Thymus (tissue), 11 donors: ENCODE results near the gene LONP1. TPM values are rescaled to one million over a fixed set of nuclear protein-coding genes. Genes with fewer than 3 reads are reported as not detected.

Experiments used
- DNase-seq, 9 donors: peaks; one replicate each; pipeline ENCODE4 v3.0.0-alpha.2; 2013; ENCODE audit warnings: low spot score in 9 of 9, low read depth in 6 of 9, missing footprints in 1 of 9
- H3K27ac ChIP-seq, 2 donors: one replicate each; pipeline ENCODE4 v1.5.1; 2013; ENCODE audit warnings: control low read depth in 1 of 2, low read depth in 1 of 2, low read length in 1 of 2, mild to moderate bottlenecking in 1 of 2, moderate library complexity in 1 of 2
- H3K27me3 ChIP-seq, 2 donors: one replicate each; pipeline ENCODE4 v1.5.1; 2013; ENCODE audit warnings: low read length in 1 of 2; ENCODE audit not compliant: control insufficient read depth in 2 of 2, insufficient read depth in 1 of 2
- H3K36me3 ChIP-seq, 2 donors: one replicate each; pipeline ENCODE4 v1.5.1; 2013; ENCODE audit warnings: low read length in 1 of 2, mild to moderate bottlenecking in 1 of 2, moderate library complexity in 1 of 2; ENCODE audit not compliant: control insufficient read depth in 2 of 2, insufficient read depth in 2 of 2
- H3K4me1 ChIP-seq, 2 donors: one replicate each; pipeline ENCODE4 v1.5.1; 2013; ENCODE audit warnings: low read length in 2 of 2; ENCODE audit not compliant: control insufficient read depth in 2 of 2, insufficient read depth in 2 of 2
- H3K4me3 ChIP-seq, 2 donors: one replicate each; pipeline ENCODE4 v1.5.1; 2013; ENCODE audit warnings: low read length in 2 of 2, control low read depth in 1 of 2, mild to moderate bottlenecking in 1 of 2
- H3K9me3 ChIP-seq, 2 donors: one replicate each; pipeline ENCODE4 v1.5.1; 2013; ENCODE audit warnings: low read length in 1 of 2, mild to moderate bottlenecking in 1 of 2; ENCODE audit not compliant: control insufficient read depth in 2 of 2, insufficient read depth in 1 of 2
- WGBS: extraction: QIAGEN DNeasy Blood & Tissue Kit; methylation state at CpG from one replicate; pipeline ENCODE4 v1.1.7; 2013; 5-methylcytosine and 5-hydroxymethylcytosine counted together
- polyA plus RNA-seq: library from polyadenylated mRNA; stranded (reverse); fragments of 200-250 nt; gene quantifications from one replicate; pipeline ENCODE4 v1.2.3, GENCODE V29; 2013
- total RNA-seq: library from RNA; stranded (reverse); fragments of 120-200 nt; gene quantifications from one replicate; pipeline ENCODE4 v1.2.4, GENCODE V29; 2013
- donor health status: healthy.

The LONP1 gene
- total and polyA plus RNA-seq, 2 donors = 34.3 to 37.7 TPM

DNA sequence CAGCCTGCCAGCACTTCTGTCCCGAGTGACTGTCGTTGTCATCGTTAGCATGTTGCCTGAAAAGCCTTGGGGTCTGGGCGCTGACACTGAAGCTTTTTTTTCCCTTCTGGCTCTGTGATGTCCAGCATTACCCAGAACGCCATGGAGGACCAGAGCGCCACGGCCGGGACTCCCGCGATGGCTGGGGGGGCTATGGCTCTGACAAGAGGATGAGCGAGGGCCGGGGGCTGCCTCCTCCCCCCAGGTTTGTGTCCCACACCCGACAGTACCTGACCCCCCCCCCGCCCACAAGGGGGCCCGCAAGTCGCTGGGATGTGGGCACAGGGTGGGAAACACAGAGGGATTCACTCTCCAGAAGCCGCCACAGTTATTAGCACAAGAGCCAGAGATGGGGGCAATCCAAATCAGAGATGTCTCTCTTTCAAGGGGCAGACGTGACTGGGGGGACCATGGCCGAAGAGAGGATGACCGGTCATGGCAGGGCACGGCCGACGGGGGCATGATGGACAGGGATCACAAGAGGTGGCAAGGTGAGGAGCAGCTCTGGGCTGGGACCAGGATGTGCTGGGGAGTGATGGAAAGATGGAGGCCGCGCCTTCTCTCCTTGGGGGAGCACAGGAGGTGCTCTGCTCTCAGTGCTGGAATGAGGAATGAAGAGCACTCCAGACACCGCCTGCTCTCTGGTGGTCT lies 52.9 kb downstream of the LONP1 start:
- DNase-seq = no peak
- Histone ChIP-seq H3K4me3 (no peak overlapping the region), H3K27ac (no peak overlapping the region), H3K9me3 (no peaks in the 10 kb centered on the region), H3K4me1 (no peaks in the 10 kb centered on the region), H3K27me3 (no peaks in the 10 kb centered on the region), H3K36me3 (peaks cover 78 to 91% of the 10 kb centered on the region in 2 donors)
- 97% methylated on average over 26 of the region's 26 CpGs for WGBS

DNA sequence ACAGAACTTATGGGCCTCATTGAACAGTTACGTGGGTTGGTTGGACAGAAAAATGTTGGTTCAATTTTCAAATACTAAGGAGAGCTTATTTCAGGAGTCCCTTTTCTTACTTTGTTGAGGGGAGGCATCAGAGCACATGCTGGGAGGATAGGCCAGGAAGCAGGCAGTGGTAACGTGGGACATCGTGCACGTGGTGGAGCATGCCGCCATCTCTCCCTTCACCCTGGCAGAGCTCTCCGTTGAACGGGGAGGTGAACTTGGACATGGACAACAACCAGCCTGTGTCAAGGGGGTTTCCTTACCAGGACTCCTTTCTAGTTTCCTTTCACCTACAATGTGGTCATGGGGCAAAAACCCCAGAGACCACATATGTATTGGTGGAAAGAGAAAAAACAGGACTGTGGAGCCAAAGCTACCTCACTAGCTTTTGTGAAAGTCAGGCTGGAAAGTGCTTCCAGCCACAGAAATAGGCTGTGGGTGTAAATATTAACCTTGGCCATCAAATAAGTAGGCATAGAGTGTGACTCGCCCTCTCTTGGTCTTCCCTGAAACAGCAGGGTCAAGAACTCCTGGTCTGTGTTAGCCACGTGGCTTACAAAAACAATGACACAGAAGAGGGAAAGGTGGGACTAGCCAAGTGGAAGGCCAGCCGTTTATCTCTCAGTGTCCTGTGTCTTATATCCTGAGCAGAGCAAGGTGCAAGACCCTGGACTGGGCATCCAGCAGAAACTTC lies 54.0 kb downstream of the LONP1 start:
- Histone ChIP-seq H3K36me3 (peaks cover 86 to 94% of the 10 kb centered on the region in 2 donors), H3K27me3 (no peaks in the 10 kb centered on the region), H3K9me3 (no peaks in the 10 kb centered on the region), H3K27ac (no peak overlapping the region), H3K4me1 (no peaks in the 10 kb centered on the region), H3K4me3 (no peak overlapping the region)
- no peak for DNase-seq
- WGBS = 91% methylated on average over 10 of the region's 10 CpGs

DNA sequence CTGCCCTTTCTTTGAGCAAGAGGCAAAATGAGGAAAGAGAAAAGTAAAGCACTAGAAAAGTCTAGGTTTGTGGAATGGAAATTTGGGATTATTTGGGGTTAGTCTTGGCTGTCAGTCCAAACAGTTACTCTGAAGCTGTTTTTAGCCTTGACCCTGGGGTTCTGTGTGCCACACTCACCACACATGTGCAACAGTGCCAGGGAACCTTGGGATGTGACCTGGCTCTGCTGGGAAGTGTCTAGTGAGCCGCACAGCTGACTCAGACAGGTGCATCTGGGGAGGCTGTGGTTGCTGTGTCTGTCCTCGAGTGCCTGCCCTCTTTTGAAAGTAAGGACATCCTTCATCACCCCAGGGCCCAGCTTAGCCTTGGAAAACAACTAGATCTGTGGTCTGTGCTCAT lies 55.4 kb downstream of the LONP1 start:
- peaks cover 96% of the 10 kb centered on the region in 2 donors for H3K36me3 ChIP-seq
- DNase-seq = no peak
- 97% methylated on average over 2 of the region's 2 CpGs for WGBS

DNA sequence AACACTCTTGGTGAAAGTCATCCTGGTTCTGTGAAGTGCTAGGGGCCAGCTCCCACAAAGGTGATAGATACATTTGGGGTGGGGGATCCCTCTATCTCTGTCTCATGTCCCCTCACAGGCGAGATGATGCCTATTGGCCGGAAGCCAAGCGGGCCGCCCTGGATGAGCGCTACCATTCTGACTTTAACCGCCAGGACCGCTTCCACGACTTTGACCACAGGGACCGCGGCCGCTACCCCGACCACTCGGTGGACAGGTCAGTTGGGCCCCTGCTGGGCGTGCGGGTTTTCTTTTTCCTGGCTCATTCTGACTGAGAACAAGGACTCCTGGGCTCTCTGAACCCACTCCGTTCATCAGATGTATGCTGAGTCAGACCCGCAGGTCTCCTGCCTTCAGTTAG lies 56.0 kb downstream of the LONP1 start:
- WGBS = 99% methylated on average over 17 of the region's 17 CpGs
- no peak overlapping the region for H3K27ac ChIP-seq
- no peak for DNase-seq

More for the DNA sequence above, 55.4 kb downstream of the LONP1 start:
- Histone ChIP-seq H3K9me3 (no peaks in the 10 kb centered on the region), H3K4me3 (no peak overlapping the region), H3K4me1 (no peaks in the 10 kb centered on the region), H3K27me3 (no peaks in the 10 kb centered on the region), H3K27ac (peak overlapping the region in 1 of 2 donors; percentile 33)

DNA sequence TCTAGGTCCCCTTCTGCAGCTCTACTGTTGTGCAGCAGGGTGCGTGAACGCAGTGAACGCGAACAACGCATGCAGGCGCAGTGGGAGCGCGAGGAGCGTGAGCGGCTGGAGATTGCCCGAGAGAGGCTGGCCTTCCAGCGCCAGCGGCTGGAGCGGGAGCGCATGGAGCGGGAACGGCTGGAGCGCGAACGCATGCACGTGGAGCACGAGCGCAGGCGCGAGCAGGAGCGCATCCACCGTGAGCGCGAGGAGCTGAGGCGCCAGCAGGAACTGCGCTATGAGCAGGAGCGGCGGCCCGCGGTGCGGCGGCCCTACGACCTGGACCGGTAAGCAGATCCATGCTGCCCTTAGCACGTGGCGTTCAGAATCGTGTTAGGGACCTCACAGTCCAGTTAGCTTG lies 58.5 kb downstream of the LONP1 start:
- DNase-seq = no peak
- peaks cover 93 to 94% of the 10 kb centered on the region in 2 donors for H3K36me3 ChIP-seq

More for the DNA sequence above, 56.0 kb downstream of the LONP1 start:
- Histone ChIP-seq H3K27me3 (no peaks in the 10 kb centered on the region), H3K9me3 (no peaks in the 10 kb centered on the region), H3K4me3 (no peak overlapping the region), H3K4me1 (no peaks in the 10 kb centered on the region), H3K36me3 (peaks cover 95 to 96% of the 10 kb centered on the region in 2 donors)

DNA sequence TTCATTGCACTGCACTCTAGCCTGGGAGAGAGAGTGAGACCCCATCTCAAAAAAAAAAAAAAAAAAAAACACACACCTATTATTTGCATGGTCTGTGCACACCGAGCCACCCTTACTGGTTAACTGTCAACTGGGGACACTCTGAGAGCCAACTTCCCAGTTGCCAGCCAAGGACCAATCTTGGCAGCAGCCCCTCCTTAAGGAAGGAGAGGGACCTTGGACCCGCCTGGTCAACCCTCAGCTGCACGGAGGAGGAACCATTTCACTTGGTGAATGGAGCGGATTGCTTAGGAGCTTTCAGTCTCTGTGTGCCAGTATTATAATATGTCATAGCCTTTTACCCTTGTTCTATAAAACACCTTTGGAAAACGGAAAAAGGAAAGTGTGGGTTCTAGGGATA lies 64.5 kb downstream of the LONP1 start:
- DNase-seq = no peak

More for the DNA sequence above, 58.5 kb downstream of the LONP1 start:
- WGBS = 99% methylated on average over 42 of the region's 42 CpGs
- Histone ChIP-seq H3K27ac (no peak overlapping the region), H3K4me3 (no peak overlapping the region), H3K9me3 (no peaks in the 10 kb centered on the region), H3K27me3 (no peaks in the 10 kb centered on the region), H3K4me1 (no peaks in the 10 kb centered on the region)

DNA sequence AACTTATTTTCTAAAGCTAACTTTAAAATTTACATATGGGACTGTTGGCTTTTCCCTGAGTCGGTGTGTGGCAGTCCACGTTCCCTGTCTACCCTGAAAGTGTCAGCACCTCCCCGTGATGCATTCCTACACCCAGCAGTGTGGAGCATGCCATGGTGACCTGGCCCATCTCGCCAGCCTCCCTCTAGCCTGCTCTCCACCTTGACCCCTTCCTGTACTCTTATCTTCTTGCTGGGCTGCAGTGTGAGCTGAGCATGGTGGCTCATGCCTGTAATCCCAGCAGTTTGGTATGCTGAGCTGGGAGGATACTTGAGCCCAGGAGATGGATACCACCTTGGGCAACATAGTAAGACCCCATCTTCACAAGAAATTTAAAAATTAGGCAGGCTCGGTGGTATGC lies 65.0 kb downstream of the LONP1 start:
- Histone ChIP-seq H3K4me3 (no peak overlapping the region), H3K36me3 (peaks cover 90 to 91% of the 10 kb centered on the region in 2 donors), H3K4me1 (no peaks in the 10 kb centered on the region), H3K27me3 (no peaks in the 10 kb centered on the region), H3K9me3 (no peaks in the 10 kb centered on the region), H3K27ac (no peak overlapping the region)
- no peak for DNase-seq
- 98% methylated on average over 5 of the region's 5 CpGs for WGBS

More for the DNA sequence above, 64.5 kb downstream of the LONP1 start:
- H3K27ac ChIP-seq = no peak overlapping the region
- H3K4me1 ChIP-seq = no peaks in the 10 kb centered on the region
- WGBS = 89% methylated on average over 5 of the region's 5 CpGs
- H3K4me3 ChIP-seq = no peak overlapping the region
- no peaks in the 10 kb centered on the region for H3K9me3 ChIP-seq
- H3K36me3 ChIP-seq = peaks cover 90 to 91% of the 10 kb centered on the region in 2 donors
- H3K27me3 ChIP-seq = no peaks in the 10 kb centered on the region

DNA sequence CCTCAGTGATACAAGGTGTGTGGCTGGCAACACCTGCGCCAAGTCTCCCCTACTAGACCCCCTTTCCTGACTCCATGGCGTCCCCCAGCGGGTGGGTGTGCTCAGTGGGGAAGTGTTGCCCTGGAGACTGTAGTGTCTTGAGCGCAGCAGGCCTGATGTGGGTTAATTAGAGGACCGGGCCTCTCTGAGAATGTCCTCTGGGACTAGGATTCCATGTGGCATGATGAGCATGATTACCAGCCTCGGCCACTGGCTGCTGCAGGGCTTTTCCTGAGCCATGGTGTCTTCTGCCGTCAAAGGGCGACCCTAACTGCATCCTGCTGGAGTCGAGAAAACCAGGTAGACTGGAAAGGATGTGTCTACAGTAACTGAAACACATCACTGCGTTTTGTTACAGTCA lies 67.7 kb downstream of the LONP1 start:
- 99% methylated on average over 10 of the region's 10 CpGs for WGBS
- Histone ChIP-seq H3K36me3 (peaks cover 82 to 88% of the 10 kb centered on the region in 2 donors), H3K4me3 (no peak overlapping the region), H3K9me3 (no peaks in the 10 kb centered on the region), H3K27ac (no peak overlapping the region), H3K27me3 (no peaks in the 10 kb centered on the region), H3K4me1 (no peaks in the 10 kb centered on the region)
- no peak for DNase-seq

DNA sequence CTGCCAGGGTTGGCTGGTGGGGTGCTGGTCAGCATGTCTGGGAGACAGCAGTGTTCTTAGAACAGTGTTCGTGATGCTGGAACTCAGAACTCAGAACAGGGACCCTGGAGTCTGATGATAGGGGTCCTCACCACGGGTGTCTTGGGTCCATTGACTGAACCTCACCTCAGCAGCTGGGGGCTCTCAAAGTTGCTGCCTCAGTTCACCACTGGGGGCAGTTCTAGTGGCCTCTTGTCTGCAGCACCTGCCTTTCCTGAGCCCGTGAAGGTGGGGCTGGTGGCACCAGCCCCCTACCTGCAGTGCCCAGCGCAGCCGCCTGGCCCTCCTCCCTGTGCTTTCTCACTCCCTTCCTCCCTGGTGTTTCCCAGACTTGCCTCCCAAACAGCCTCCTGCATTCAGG lies 68.6 kb downstream of the LONP1 start:
- Histone ChIP-seq H3K27me3 (no peaks in the 10 kb centered on the region), H3K4me3 (no peak overlapping the region), H3K36me3 (peaks cover 82 to 89% of the 10 kb centered on the region in 2 donors), H3K9me3 (no peaks in the 10 kb centered on the region), H3K27ac (peak overlapping the region in 1 of 2 donors; percentile 18), H3K4me1 (no peaks in the 10 kb centered on the region)
- DNase-seq = no peak
- WGBS = over 99% methylated on average over 5 of the region's 5 CpGs
